DMS114 treated with DMSO at 0.1 percent for 48 hours (cell line): ENCODE measurements around the gene IBSP.

Experiments
- DNase-seq: peaks from one replicate; lab custom pipeline; 2025; ENCODE audit not compliant: unreplicated experiment; lab: John Stamatoyannopoulos, UW

The IBSP gene

GRCh38 chr4:87799301-87800113 is at the start of gene IBSP:
IBSP (plus strand) TSS chr4:87799554; CDS start chr4:87802362, 2,808 bp downstream.
- DNase-seq, result no peak

GRCh38 chr4:87749883-87750282 is 49.5 kb upstream of the IBSP start:
- DNase-seq, result no peak

- no peak for DNase-seq
Observed at GRCh38 chr4:87758270-87758669, 41.1 kb upstream of the IBSP start.

GRCh38 chr4:87762311-87762710 is 37.0 kb upstream of the IBSP start:
- no peak for DNase-seq

- no peak for DNase-seq
Observed at GRCh38 chr4:87781569-87781968, 17.8 kb upstream of the IBSP start.

- DNase-seq, result no peak
Observed at GRCh38 chr4:87783781-87784180, 15.6 kb upstream of the IBSP start.

- no peak for DNase-seq
Observed at GRCh38 chr4:87785731-87786509, 13.4 kb upstream of the IBSP start.

- no peak for DNase-seq
Observed at GRCh38 chr4:87802858-87803257, 3.5 kb downstream of the IBSP start.

GRCh38 chr4:87803421-87803820 is 4.1 kb downstream of the IBSP start:
- DNase-seq, result no peak

GRCh38 chr4:87804871-87805270 is 5.5 kb downstream of the IBSP start:
- DNase-seq, result no peak

- no peak for DNase-seq
Observed at GRCh38 chr4:87805971-87806370, 6.6 kb downstream of the IBSP start.

- no peak for DNase-seq
Observed at GRCh38 chr4:87806520-87806919, 7.2 kb downstream of the IBSP start.

- DNase-seq, result no peak
Observed at GRCh38 chr4:87807402-87807801, 8.0 kb downstream of the IBSP start.

- DNase-seq, result no peak
Observed at GRCh38 chr4:87811977-87812376, 12.6 kb downstream of the IBSP start.

- no peak for DNase-seq
Observed at GRCh38 chr4:87819281-87819919, 20.0 kb downstream of the IBSP start.

- no peak for DNase-seq
Observed at GRCh38 chr4:87823200-87823599, 23.8 kb downstream of the IBSP start.

GRCh38 chr4:87823724-87824123 is 24.4 kb downstream of the IBSP start:
- DNase-seq, result no peak

GRCh38 chr4:87824352-87824751 is 25.0 kb downstream of the IBSP start:
- no peak for DNase-seq

- DNase-seq, result no peak
Observed at GRCh38 chr4:87832669-87833068, 33.3 kb downstream of the IBSP start, which contains the start of gene MEPE. MEPE (plus strand) TSS chr4:87832969; CDS start chr4:87834715, 1,746 bp downstream.

GRCh38 chr4:87834401-87834800 is 35.0 kb downstream of the IBSP start:
- DNase-seq, result no peak

- DNase-seq, result no peak
Observed at GRCh38 chr4:87835197-87835596, 35.8 kb downstream of the IBSP start.

- no peak for DNase-seq
Observed at GRCh38 chr4:87835743-87836142, 36.4 kb downstream of the IBSP start.
